ENCODE measurements around the gene TMEM81.

The TMEM81 gene

DNA sequence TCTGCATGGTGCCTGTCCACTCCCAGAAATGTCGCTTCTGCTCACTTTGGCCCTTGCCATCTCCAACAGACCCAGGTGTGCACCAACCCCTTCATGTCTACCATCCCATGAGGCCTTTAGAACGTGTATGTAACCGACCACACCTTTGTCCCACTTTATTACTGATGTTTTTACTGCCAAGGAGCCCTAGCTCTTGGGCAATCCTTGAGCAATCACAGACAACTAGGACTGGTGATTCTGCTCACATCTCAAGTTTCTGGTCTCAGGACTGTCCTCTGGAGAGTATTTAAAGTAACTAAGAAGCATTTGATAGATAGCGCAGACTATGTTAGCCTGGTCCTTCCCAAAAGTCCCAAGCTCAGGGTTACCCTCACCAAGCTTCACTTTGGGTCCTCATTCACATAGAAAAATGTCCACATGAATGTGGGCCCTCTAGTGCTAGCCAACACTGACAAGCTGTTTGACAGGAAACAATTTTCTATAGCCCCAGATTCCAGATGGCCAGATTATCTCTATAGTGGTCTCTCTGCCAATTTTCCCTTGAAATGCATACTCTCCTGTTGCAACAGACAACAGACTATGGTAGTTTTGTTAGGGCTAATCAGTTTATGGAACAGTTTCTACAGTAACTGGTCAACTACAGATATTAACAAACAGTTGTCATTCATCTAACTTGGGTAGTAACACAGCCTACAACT is 6.9 kb upstream of the TMEM81 start:
- no peak for DNase-seq (ENCODE audit: low read depth, low spot score)
- POLR2A ChIA-PET: no interaction called here
- TF ChIP-seq, protein P1, sequence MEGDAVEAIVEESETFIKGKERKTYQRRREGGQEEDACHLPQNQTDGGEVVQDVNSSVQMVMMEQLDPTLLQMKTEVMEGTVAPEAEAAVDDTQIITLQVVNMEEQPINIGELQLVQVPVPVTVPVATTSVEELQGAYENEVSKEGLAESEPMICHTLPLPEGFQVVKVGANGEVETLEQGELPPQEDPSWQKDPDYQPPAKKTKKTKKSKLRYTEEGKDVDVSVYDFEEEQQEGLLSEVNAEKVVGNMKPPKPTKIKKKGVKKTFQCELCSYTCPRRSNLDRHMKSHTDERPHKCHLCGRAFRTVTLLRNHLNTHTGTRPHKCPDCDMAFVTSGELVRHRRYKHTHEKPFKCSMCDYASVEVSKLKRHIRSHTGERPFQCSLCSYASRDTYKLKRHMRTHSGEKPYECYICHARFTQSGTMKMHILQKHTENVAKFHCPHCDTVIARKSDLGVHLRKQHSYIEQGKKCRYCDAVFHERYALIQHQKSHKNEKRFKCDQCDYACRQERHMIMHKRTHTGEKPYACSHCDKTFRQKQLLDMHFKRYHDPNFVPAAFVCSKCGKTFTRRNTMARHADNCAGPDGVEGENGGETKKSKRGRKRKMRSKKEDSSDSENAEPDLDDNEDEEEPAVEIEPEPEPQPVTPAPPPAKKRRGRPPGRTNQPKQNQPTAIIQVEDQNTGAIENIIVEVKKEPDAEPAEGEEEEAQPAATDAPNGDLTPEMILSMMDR (IDR thresholded peaks at IDR 0.05; ENCODE audit: insufficient read depth, low read length, missing control alignments): no peak
- CTCF ChIA-PET: interaction anchor here (1.1 to 2.4 kb wide), 4 partner anchors 9 to 165 kb away, joined by 3 to 8 read pairs (median 4); no protein-coding TSS in a partner anchor
- H3K4me3 ChIP-seq (ENCODE audit: low read depth, low read length): no peak overlapping the region

- ChIA-PET CTCF (interaction anchor here (0.8 to 5.6 kb wide), 9 partner anchors 10 to 168 kb away, joined by 3 to 43 read pairs (median 3); no protein-coding TSS in a partner anchor), POLR2A (interaction anchor here (0.9 kb wide), 1 partner anchor 33 kb away, joined by 3 read pairs; the partner anchor contains the start of gene RBBP5)
- no peak overlapping the region for H3K4me3 ChIP-seq (ENCODE audit: low read depth, low read length)
- TF ChIP-seq, protein P1 (IDR thresholded peaks at IDR 0.05; ENCODE audit: insufficient read depth, low read length, missing control alignments): no peak
- DNase-seq (ENCODE audit: low read depth, low spot score): no peak
Measured at GRCh38 chr1:205088341-205088740, 4.1 kb upstream of the TMEM81 start.

- DNase-seq (ENCODE audit: low read depth, low spot score): no peak
Measured at GRCh38 chr1:205082431-205082830, 1.8 kb downstream of the TMEM81 start.

GRCh38 chr1:205077934-205078311 is 6.3 kb downstream of the TMEM81 start:
- CTCF ChIA-PET: interaction anchor here (1.0 to 10.0 kb wide), 5 partner anchors 9 to 271 kb away, joined by 4 to 103 read pairs (median 4); no protein-coding TSS in a partner anchor
- no peak overlapping the region for H3K4me3 ChIP-seq (ENCODE audit: low read depth, low read length)
- TF ChIP-seq, protein P1 (IDR thresholded peaks at IDR 0.05; ENCODE audit: insufficient read depth, low read length, missing control alignments): no peak
- POLR2A ChIA-PET: no interaction called here
- no peak for DNase-seq (ENCODE audit: low read depth, low spot score)

More at GRCh38 chr1:205082431-205082830, 1.8 kb downstream of the TMEM81 start:
- ChIA-PET POLR2A (interaction anchor here (1.1 kb wide), 1 partner anchor 39 kb away, joined by 4 read pairs; the partner anchor contains the start of gene RBBP5), CTCF (interaction anchor here (0.8 to 10.0 kb wide), 4 partner anchors 21 to 253 kb away, joined by 3 to 103 read pairs (median 6); no protein-coding TSS in a partner anchor)
- no peak overlapping the region for H3K4me3 ChIP-seq (ENCODE audit: low read depth, low read length)
- TF ChIP-seq, protein P1 (IDR thresholded peaks at IDR 0.05; ENCODE audit: insufficient read depth, low read length, missing control alignments): no peak

- CTCF ChIA-PET: interaction anchor here (1.0 to 10.0 kb wide), 8 partner anchors 8 to 270 kb away, joined by 4 to 103 read pairs (median 6); no protein-coding TSS in a partner anchor
- no peak for DNase-seq (ENCODE audit: low read depth, low spot score)
- TF ChIP-seq, protein P1 (IDR thresholded peaks at IDR 0.05; ENCODE audit: insufficient read depth, low read length, missing control alignments): no peak
- no peak overlapping the region for H3K4me3 ChIP-seq (ENCODE audit: low read depth, low read length)
- POLR2A ChIA-PET: no interaction called here
Measured at GRCh38 chr1:205077158-205077933, 6.9 kb downstream of the TMEM81 start.
